H1 (cell line): Measurements from ENCODE around the gene MMP15.

ENCODE experiments used
- GABPA ChIP-seq: IDR thresholded peaks from 2 replicates; pipeline ENCODE4 v1.6.1; 2011; ENCODE audit warnings: mild to moderate bottlenecking, low read length, moderate library complexity, borderline replicate concordance; ENCODE audit not compliant: insufficient read depth
- POLR2A ChIP-seq, 2 experiments: IDR thresholded peaks; 1 replicate in 1 of 2; 2 replicates in 1 of 2; pipeline ENCODE4 v1.6.1; 2011; ENCODE audit warnings: low read depth in 2 of 2, low read length in 2 of 2, mild to moderate bottlenecking in 2 of 2; ENCODE audit errors: control extremely low read depth in 1 of 2
- USF2 ChIP-seq: IDR thresholded peaks from 2 replicates; pipeline ENCODE4 v1.6.1; 2011; ENCODE audit warnings: low read length, improper control_type of control experiment
- TF ChIP-seq, protein P1 (sequence below), 3 experiments: IDR thresholded peaks; 1 replicate in 2 of 3; 2 replicates in 1 of 3; pipeline versions ENCODE4 v1.5.1 to v1.6.1; 2011; ENCODE audit warnings: low read length in 3 of 3, mild to moderate bottlenecking in 3 of 3, inconsistent platforms in 2 of 3, low read depth in 1 of 3, moderate library complexity in 1 of 3; ENCODE audit not compliant: insufficient read depth in 1 of 3; ENCODE audit errors: control extremely low read depth in 1 of 3
- TF ChIP-seq, protein P2 (sequence below): fragments of 300-600 bp; sonication (generic); IDR thresholded peaks from 2 replicates; pipeline ENCODE4 v1.7.1; 2012; ENCODE audit warnings: low read length, moderate library complexity, mild to moderate bottlenecking, inconsistent platforms; ENCODE audit not compliant: insufficient replicate concordance

DNA sequence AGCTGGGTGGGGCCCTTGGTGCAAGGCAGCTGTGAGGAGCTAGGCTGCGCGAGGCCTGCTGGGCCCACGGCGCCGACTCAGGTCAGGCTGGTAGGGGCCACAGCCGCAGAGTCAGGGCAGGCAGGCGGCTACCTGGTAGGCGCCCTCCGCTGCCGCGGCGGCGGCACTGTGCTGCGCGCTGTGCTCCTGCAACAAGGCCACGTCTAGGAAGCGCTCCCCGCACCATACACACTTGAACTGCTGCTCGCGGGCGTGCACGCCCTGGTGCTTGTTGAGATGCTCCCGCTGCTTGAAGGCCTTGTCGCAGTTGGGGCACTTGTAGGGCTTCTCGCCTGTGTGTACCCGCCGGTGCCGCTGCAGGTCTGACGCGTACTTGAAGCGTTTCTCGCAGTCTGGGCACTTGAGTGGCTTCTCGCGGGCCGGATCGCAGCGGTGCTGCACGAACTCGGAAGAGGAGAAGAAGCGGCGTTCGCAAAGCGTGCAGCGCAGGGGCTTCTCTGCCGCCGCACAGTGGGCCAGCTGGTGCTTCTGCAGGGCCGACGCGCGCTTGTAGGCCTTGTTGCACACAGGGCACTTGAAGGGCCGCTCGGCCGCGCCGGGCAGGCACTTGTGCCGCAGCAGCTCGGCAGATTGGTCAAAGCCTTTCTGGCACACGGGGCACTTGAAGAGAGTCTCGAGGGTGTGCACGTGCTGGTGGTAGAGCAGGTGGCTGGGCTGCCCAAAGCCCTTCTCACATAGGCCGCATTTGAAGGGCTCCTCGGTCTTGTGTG, 29.0 kb upstream of the MMP15 start:
- no peak for TF ChIP-seq POLR2A (IDR thresholded peaks at IDR 0.05; ENCODE audit: control extremely low read depth in 1 of 2, low read depth in 2 of 2, low read length in 2 of 2)
- no peak for TF ChIP-seq GABPA
- TF ChIP-seq, protein P1, sequence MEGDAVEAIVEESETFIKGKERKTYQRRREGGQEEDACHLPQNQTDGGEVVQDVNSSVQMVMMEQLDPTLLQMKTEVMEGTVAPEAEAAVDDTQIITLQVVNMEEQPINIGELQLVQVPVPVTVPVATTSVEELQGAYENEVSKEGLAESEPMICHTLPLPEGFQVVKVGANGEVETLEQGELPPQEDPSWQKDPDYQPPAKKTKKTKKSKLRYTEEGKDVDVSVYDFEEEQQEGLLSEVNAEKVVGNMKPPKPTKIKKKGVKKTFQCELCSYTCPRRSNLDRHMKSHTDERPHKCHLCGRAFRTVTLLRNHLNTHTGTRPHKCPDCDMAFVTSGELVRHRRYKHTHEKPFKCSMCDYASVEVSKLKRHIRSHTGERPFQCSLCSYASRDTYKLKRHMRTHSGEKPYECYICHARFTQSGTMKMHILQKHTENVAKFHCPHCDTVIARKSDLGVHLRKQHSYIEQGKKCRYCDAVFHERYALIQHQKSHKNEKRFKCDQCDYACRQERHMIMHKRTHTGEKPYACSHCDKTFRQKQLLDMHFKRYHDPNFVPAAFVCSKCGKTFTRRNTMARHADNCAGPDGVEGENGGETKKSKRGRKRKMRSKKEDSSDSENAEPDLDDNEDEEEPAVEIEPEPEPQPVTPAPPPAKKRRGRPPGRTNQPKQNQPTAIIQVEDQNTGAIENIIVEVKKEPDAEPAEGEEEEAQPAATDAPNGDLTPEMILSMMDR (IDR thresholded peaks at IDR 0.05; ENCODE audit: control extremely low read depth in 1 of 3, insufficient read depth in 1 of 3, low read depth in 1 of 3, low read length in 3 of 3) = no peak
- TF ChIP-seq, protein P2, sequence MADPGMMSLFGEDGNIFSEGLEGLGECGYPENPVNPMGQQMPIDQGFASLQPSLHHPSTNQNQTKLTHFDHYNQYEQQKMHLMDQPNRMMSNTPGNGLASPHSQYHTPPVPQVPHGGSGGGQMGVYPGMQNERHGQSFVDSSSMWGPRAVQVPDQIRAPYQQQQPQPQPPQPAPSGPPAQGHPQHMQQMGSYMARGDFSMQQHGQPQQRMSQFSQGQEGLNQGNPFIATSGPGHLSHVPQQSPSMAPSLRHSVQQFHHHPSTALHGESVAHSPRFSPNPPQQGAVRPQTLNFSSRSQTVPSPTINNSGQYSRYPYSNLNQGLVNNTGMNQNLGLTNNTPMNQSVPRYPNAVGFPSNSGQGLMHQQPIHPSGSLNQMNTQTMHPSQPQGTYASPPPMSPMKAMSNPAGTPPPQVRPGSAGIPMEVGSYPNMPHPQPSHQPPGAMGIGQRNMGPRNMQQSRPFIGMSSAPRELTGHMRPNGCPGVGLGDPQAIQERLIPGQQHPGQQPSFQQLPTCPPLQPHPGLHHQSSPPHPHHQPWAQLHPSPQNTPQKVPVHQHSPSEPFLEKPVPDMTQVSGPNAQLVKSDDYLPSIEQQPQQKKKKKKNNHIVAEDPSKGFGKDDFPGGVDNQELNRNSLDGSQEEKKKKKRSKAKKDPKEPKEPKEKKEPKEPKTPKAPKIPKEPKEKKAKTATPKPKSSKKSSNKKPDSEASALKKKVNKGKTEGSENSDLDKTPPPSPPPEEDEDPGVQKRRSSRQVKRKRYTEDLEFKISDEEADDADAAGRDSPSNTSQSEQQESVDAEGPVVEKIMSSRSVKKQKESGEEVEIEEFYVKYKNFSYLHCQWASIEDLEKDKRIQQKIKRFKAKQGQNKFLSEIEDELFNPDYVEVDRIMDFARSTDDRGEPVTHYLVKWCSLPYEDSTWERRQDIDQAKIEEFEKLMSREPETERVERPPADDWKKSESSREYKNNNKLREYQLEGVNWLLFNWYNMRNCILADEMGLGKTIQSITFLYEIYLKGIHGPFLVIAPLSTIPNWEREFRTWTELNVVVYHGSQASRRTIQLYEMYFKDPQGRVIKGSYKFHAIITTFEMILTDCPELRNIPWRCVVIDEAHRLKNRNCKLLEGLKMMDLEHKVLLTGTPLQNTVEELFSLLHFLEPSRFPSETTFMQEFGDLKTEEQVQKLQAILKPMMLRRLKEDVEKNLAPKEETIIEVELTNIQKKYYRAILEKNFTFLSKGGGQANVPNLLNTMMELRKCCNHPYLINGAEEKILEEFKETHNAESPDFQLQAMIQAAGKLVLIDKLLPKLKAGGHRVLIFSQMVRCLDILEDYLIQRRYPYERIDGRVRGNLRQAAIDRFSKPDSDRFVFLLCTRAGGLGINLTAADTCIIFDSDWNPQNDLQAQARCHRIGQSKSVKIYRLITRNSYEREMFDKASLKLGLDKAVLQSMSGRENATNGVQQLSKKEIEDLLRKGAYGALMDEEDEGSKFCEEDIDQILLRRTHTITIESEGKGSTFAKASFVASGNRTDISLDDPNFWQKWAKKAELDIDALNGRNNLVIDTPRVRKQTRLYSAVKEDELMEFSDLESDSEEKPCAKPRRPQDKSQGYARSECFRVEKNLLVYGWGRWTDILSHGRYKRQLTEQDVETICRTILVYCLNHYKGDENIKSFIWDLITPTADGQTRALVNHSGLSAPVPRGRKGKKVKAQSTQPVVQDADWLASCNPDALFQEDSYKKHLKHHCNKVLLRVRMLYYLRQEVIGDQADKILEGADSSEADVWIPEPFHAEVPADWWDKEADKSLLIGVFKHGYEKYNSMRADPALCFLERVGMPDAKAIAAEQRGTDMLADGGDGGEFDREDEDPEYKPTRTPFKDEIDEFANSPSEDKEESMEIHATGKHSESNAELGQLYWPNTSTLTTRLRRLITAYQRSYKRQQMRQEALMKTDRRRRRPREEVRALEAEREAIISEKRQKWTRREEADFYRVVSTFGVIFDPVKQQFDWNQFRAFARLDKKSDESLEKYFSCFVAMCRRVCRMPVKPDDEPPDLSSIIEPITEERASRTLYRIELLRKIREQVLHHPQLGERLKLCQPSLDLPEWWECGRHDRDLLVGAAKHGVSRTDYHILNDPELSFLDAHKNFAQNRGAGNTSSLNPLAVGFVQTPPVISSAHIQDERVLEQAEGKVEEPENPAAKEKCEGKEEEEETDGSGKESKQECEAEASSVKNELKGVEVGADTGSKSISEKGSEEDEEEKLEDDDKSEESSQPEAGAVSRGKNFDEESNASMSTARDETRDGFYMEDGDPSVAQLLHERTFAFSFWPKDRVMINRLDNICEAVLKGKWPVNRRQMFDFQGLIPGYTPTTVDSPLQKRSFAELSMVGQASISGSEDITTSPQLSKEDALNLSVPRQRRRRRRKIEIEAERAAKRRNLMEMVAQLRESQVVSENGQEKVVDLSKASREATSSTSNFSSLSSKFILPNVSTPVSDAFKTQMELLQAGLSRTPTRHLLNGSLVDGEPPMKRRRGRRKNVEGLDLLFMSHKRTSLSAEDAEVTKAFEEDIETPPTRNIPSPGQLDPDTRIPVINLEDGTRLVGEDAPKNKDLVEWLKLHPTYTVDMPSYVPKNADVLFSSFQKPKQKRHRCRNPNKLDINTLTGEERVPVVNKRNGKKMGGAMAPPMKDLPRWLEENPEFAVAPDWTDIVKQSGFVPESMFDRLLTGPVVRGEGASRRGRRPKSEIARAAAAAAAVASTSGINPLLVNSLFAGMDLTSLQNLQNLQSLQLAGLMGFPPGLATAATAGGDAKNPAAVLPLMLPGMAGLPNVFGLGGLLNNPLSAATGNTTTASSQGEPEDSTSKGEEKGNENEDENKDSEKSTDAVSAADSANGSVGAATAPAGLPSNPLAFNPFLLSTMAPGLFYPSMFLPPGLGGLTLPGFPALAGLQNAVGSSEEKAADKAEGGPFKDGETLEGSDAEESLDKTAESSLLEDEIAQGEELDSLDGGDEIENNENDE = no peak
- TF ChIP-seq USF2 = no peak
